Pons (tissue), 1 donor: Measurements from ENCODE around the gene TRIM71.
"Not testable (repeated sequence)": the region's sequence is repeated elsewhere in the genome, so short reads cannot be mapped to it uniquely, and the experiment has no call there.

Source experiments
- DNase-seq: peaks from one replicate; pipeline ENCODE4 v3.0.0-alpha.2; 2016; ENCODE audit warnings: low spot score

TRIM71 gene

GRCh38 chr3:32891365-32891764, 73.6 kb downstream of the TRIM71 start:
- DNase-seq = no peak

- no peak for DNase-seq
Measured at GRCh38 chr3:32892625-32893598, 75.1 kb downstream of the TRIM71 start.

- no peak for DNase-seq
Measured at GRCh38 chr3:32894977-32895376, 77.2 kb downstream of the TRIM71 start.

GRCh38 chr3:32895701-32896100, 77.9 kb downstream of the TRIM71 start:
- DNase-seq = no peak

GRCh38 chr3:32896143-32896542, 78.3 kb downstream of the TRIM71 start:
- DNase-seq = no peak

GRCh38 chr3:32897001-32897601, 79.3 kb downstream of the TRIM71 start:
- DNase-seq = no peak

GRCh38 chr3:32897981-32898623, 80.3 kb downstream of the TRIM71 start:
- no peak for DNase-seq

- DNase-seq = no peak
Measured at GRCh38 chr3:32899265-32899664, 81.5 kb downstream of the TRIM71 start.

- no peak for DNase-seq
Measured at GRCh38 chr3:32901005-32901932, 83.5 kb downstream of the TRIM71 start.

- DNase-seq = not testable (repeated sequence)
Measured at GRCh38 chr3:32902887-32903371, 85.1 kb downstream of the TRIM71 start.

- no peak for DNase-seq
Measured at GRCh38 chr3:32903953-32904352, 86.2 kb downstream of the TRIM71 start.

GRCh38 chr3:32909999-32910398, 92.2 kb downstream of the TRIM71 start:
- no peak for DNase-seq

- no peak for DNase-seq
Measured at GRCh38 chr3:32910954-32911353, 93.2 kb downstream of the TRIM71 start.

- DNase-seq = no peak
Measured at GRCh38 chr3:32912046-32912445, 94.2 kb downstream of the TRIM71 start.

GRCh38 chr3:32913790-32914446, 96.1 kb downstream of the TRIM71 start:
- no peak for DNase-seq

GRCh38 chr3:32919920-32920319, 102.1 kb downstream of the TRIM71 start:
- no peak for DNase-seq

GRCh38 chr3:32922078-32922477, 104.3 kb downstream of the TRIM71 start:
- no peak for DNase-seq

GRCh38 chr3:32930161-32930560, 112.4 kb downstream of the TRIM71 start:
- no peak for DNase-seq

GRCh38 chr3:32931273-32931672, 113.5 kb downstream of the TRIM71 start:
- DNase-seq = not testable (repeated sequence)

GRCh38 chr3:32934150-32934742, 116.4 kb downstream of the TRIM71 start:
- peak; percentile 6 for DNase-seq

GRCh38 chr3:32937331-32937730, 119.5 kb downstream of the TRIM71 start:
- no peak for DNase-seq
